IMR-90 (cell line): ENCODE data around the gene SNAP25. TPM values are rescaled to one million over a fixed set of nuclear protein-coding genes. Genes with fewer than 3 reads are reported as not detected.

Experiments
- ATAC-seq: fragments of 200-7000 bp; cut with Tn5 transposase; 2 replicates; pipeline ENCODE4 v1.9.1; 2020; ENCODE audit warnings: low read depth, mild to moderate bottlenecking, moderate library complexity
- BruUV-seq: library from RNA; stranded (reverse); fragments of 400-500 nt; replicated peaks from 2 replicates; lab custom pipeline; 2021; lab: Mats Ljungman, UMichigan
- CTCF ChIA-PET: fragments of 300-600 bp; formaldehyde crosslinking; extraction: SDS; loops from one replicate; lab custom pipeline; 2021; ENCODE audit warnings: antibody characterized with exemption; lab: Yijun Ruan, JAX
- POLR2A ChIA-PET: fragments of 300-600 bp; sonication (Branson Sonifier 250); formaldehyde crosslinking; loops from one replicate; lab custom pipeline; 2022; ENCODE audit warnings: antibody characterized with exemption; ENCODE audit not compliant: unreplicated experiment; lab: Charles Lee
- DNase-seq: peaks from one replicate; pipeline ENCODE4 v3.0.0; 2013
- H2AFZ ChIP-seq: replicated peaks from 2 replicates; pipeline ENCODE3; 2013; ENCODE audit warnings: low read length, mild to moderate bottlenecking; ENCODE audit not compliant: poor library complexity
- H2AK5ac ChIP-seq: 2 replicates; pipeline ENCODE4 v1.6.1; 2013; ENCODE audit warnings: low read depth, low read length, inconsistent platforms
- H2AK9ac ChIP-seq: replicated peaks from 2 replicates; pipeline ENCODE3; 2013; ENCODE audit warnings: mild to moderate bottlenecking, low read depth, low read length, moderate library complexity; ENCODE audit not compliant: poor library complexity
- H2BK120ac ChIP-seq: 2 replicates; pipeline ENCODE4 v1.6.1; 2013; ENCODE audit warnings: low read depth, low read length, inconsistent platforms
- H2BK15ac ChIP-seq: 3 replicates; pipeline ENCODE4 v1.6.1; 2013; ENCODE audit warnings: low read depth, low read length, inconsistent platforms
- H2BK20ac ChIP-seq: 2 replicates; pipeline ENCODE4 v1.6.1; 2013; ENCODE audit warnings: low read depth, mild to moderate bottlenecking, inconsistent platforms, low read length, moderate library complexity
- H2BK5ac ChIP-seq: 2 replicates; pipeline ENCODE4 v1.6.1; 2013; ENCODE audit warnings: mild to moderate bottlenecking, low read depth, low read length, inconsistent platforms; ENCODE audit not compliant: poor library complexity, severe bottlenecking
- H3K14ac ChIP-seq: replicated peaks from 2 replicates; pipeline ENCODE4 v1.6.1; 2013; ENCODE audit warnings: low read depth, low read length, inconsistent platforms
- H3K18ac ChIP-seq: 2 replicates; pipeline ENCODE4 v1.6.1; 2013; ENCODE audit warnings: low read depth, low read length, control low read depth
- H3K23ac ChIP-seq: 2 replicates; pipeline ENCODE4 v1.6.1; 2013; ENCODE audit warnings: low read depth, low read length, inconsistent platforms
- H3K27ac ChIP-seq: 2 replicates; pipeline ENCODE4 v1.5.1; 2013; ENCODE audit warnings: mild to moderate bottlenecking, control low read depth, low read length; ENCODE audit not compliant: insufficient read depth
- H3K27me3 ChIP-seq: 2 replicates; pipeline ENCODE4 v1.6.1; 2013; ENCODE audit warnings: low read length; ENCODE audit not compliant: control insufficient read depth, insufficient read depth
- H3K36me3 ChIP-seq: 2 replicates; pipeline ENCODE4 v1.6.1; 2013; ENCODE audit warnings: low read length, mixed read lengths; ENCODE audit not compliant: control insufficient read depth, insufficient read depth
- H3K4ac ChIP-seq: 2 replicates; pipeline ENCODE4 v1.6.1; 2013; ENCODE audit warnings: low read depth, low read length, inconsistent platforms
- H3K4me1 ChIP-seq: 2 replicates; pipeline ENCODE4 v1.6.1; 2013; ENCODE audit warnings: low read length, mixed read lengths; ENCODE audit not compliant: control insufficient read depth, insufficient read depth
- H3K4me2 ChIP-seq: 2 replicates; pipeline ENCODE4 v1.6.1; 2013; ENCODE audit warnings: low read depth, mild to moderate bottlenecking, control low read depth, low read length, moderate library complexity
- H3K4me3 ChIP-seq: 2 replicates; pipeline ENCODE4 v1.5.1; 2013; ENCODE audit warnings: low read depth, mild to moderate bottlenecking, control low read depth, low read length, moderate library complexity; ENCODE audit not compliant: insufficient read depth
- H3K56ac ChIP-seq: 2 replicates; pipeline ENCODE4 v1.6.1; 2013; ENCODE audit warnings: low read length, inconsistent platforms; ENCODE audit not compliant: insufficient read depth; ENCODE audit errors: extremely low read depth
- H3K79me1 ChIP-seq, 2 experiments: 2 replicates each; pipeline ENCODE4 v1.6.1; 2013; ENCODE audit warnings: low read length in 2 of 2, inconsistent platforms in 1 of 2, low read depth in 1 of 2
- H3K9ac ChIP-seq: 2 replicates; pipeline ENCODE4 v1.6.1; 2013; ENCODE audit warnings: low read depth, low read length, control low read depth
- H3K9me1 ChIP-seq: 2 replicates; pipeline ENCODE4 v1.6.1; 2013; ENCODE audit warnings: low read length, inconsistent platforms; ENCODE audit not compliant: insufficient read depth
- H3K9me3 ChIP-seq: 2 replicates; pipeline ENCODE4 v1.6.1; 2013; ENCODE audit warnings: low read length; ENCODE audit not compliant: control insufficient read depth, insufficient read depth
- H4K20me1 ChIP-seq: 2 replicates; pipeline ENCODE4 v1.6.1; 2013; ENCODE audit warnings: low read length, inconsistent platforms; ENCODE audit not compliant: insufficient read depth
- H4K5ac ChIP-seq: 2 replicates; pipeline ENCODE4 v1.6.1; 2013; ENCODE audit warnings: mild to moderate bottlenecking, low read depth, low read length, control low read depth
- H4K8ac ChIP-seq, 2 experiments: 2 replicates each; pipeline ENCODE4 v1.6.1; 2013; ENCODE audit warnings: low read depth in 2 of 2, low read length in 2 of 2, control low read depth in 1 of 2, inconsistent platforms in 1 of 2
- H4K91ac ChIP-seq: 2 replicates; pipeline ENCODE4 v1.6.1; 2013; ENCODE audit warnings: low read depth, low read length, inconsistent platforms; ENCODE audit not compliant: insufficient read depth
- BHLHE40 ChIP-seq: fragments of 150-350 bp; IDR thresholded peaks from 2 replicates; pipeline ENCODE4 v1.6.1; 2016; ENCODE audit warnings: mild to moderate bottlenecking, low read depth, low read length
- CEBPB ChIP-seq: IDR thresholded peaks from 2 replicates; pipeline ENCODE4 v1.6.1; 2012; ENCODE audit warnings: low read depth, low read length, improper control_type of control experiment
- CHD1 ChIP-seq: IDR thresholded peaks from 2 replicates; pipeline ENCODE4 v1.6.1; 2012; ENCODE audit warnings: low read depth, low read length, improper control_type of control experiment
- ELK1 ChIP-seq: fragments of 150-350 bp; IDR thresholded peaks from 2 replicates; pipeline ENCODE4 v1.6.1; 2016; ENCODE audit warnings: low read depth, mild to moderate bottlenecking, low read length, moderate library complexity, borderline replicate concordance
- FOS ChIP-seq: fragments of 150-350 bp; IDR thresholded peaks from 2 replicates; pipeline ENCODE4 v1.6.1; 2016; ENCODE audit warnings: low read depth, low read length
- MAZ ChIP-seq: IDR thresholded peaks from 2 replicates; pipeline ENCODE4 v1.6.1; 2012; ENCODE audit warnings: low read depth, mild to moderate bottlenecking, low read length, improper control_type of control experiment, moderate library complexity, borderline replicate concordance
- MXI1 ChIP-seq: IDR thresholded peaks from 2 replicates; pipeline ENCODE4 v1.6.1; 2012; ENCODE audit warnings: low read depth, mild to moderate bottlenecking, low read length, moderate library complexity, borderline replicate concordance
- RAD21 ChIP-seq: IDR thresholded peaks from 2 replicates; pipeline ENCODE4 v1.6.1; 2012; ENCODE audit warnings: low read length, improper control_type of control experiment
- RCOR1 ChIP-seq: IDR thresholded peaks from 2 replicates; pipeline ENCODE4 v1.6.1; 2012; ENCODE audit warnings: mild to moderate bottlenecking, low read length, improper control_type of control experiment; ENCODE audit not compliant: insufficient replicate concordance
- RFX5 ChIP-seq: IDR thresholded peaks from 2 replicates; pipeline ENCODE4 v1.8.0; 2012; ENCODE audit warnings: low read depth, mild to moderate bottlenecking, low read length, moderate library complexity
- SMC3 ChIP-seq: fragments of 150-350 bp; IDR thresholded peaks from 2 replicates; pipeline ENCODE4 v1.6.1; 2016; ENCODE audit warnings: low read depth, mild to moderate bottlenecking, antibody characterized with exemption, low read length, moderate library complexity
- USF2 ChIP-seq: fragments of 150-350 bp; IDR thresholded peaks from 2 replicates; pipeline ENCODE4 v1.6.1; 2017; ENCODE audit warnings: mild to moderate bottlenecking, antibody characterized with exemption, low read length, low read depth
- WGBS, 2 experiments: methylation state at CpG; one replicate each; pipeline versions ENCODE4 v1.1.5 to v1.1.7; 2013; ENCODE audit warnings: missing lambda C conversion rate in 2 of 2; ENCODE audit not compliant: insufficient read length in 1 of 2; ENCODE audit errors: extremely low coverage in 2 of 2; 5-methylcytosine and 5-hydroxymethylcytosine counted together
- dilution Hi-C: fragments of 300-500 bp; cut with HindIII; formaldehyde crosslinking; loops from one replicate; pipeline ENCODE4 v1.14.3; 2018; ENCODE audit warnings: low sequenced_read_pairs; ENCODE audit not compliant: unreplicated experiment
- in situ Hi-C: fragments of 300-500 bp; cut with MboI; formaldehyde crosslinking; loops from 3 replicates; pipeline ENCODE4 v1.14.3; 2019; ENCODE audit warnings: low sequenced_read_pairs, inconsistent platforms, mixed read lengths
- intact Hi-C: fragments of 100-400 bp; cut with micrococcal nuclease; formaldehyde crosslinking; loops from 2 replicates; pipeline ENCODE4 v1.10.0; 2022
- polyA plus RNA-seq, 3 experiments: library from polyadenylated mRNA; depleted of rRNA; stranded (reverse); fragments of >200 nt; gene quantifications; 2 replicates each; pipeline ENCODE4 v1.2.3, GENCODE V29; 2012; ENCODE audit warnings: low replicate concordance in 1 of 3
- total RNA-seq: library from RNA; depleted of rRNA; stranded (reverse); fragments of >200 nt; gene quantifications from 2 replicates; pipeline ENCODE4 v1.2.3, GENCODE V29; 2012

Gene SNAP25
- total and polyA plus RNA-seq, 2 of the 4 experiments (the other 2 are of a cell fraction), result 1.1 to 2.8 TPM

- no peak overlapping the region for H2BK20ac ChIP-seq
- no peak overlapping the region for H3K18ac ChIP-seq
- H4K20me1 ChIP-seq, result no peaks in the 10 kb centered on the region
- TF ChIP-seq SMC3 (no peak), RCOR1 (no peak), MXI1 (no peak), CEBPB (no peak), RAD21 (no peak), ELK1 (no peak), BHLHE40 (no peak), MAZ (no peak), FOS (no peak), RFX5 (no peak), CHD1 (no peak), USF2 (no peak)
- no peak overlapping the region for H2AK5ac ChIP-seq
- in situ Hi-C loops (no loop called here), dilution Hi-C loops (no loop called here), intact Hi-C loops (no loop called here)
- no peak overlapping the region for H2BK5ac ChIP-seq
- no peak overlapping the region for H4K8ac ChIP-seq
- H3K14ac ChIP-seq, result no peak overlapping the region
- no peak overlapping the region for H3K56ac ChIP-seq
- no CpG with 5 or more reads among the region's 2 CpGs for WGBS, 2 experiments
- no peak overlapping the region for H3K27ac ChIP-seq
- H3K9me3 ChIP-seq, result no peaks in the 10 kb centered on the region
- H3K4me2 ChIP-seq, result no peak overlapping the region
- H3K23ac ChIP-seq, result no peak overlapping the region
- ChIA-PET POLR2A (no interaction called here), CTCF (no interaction called here)
- no peak overlapping the region for H3K9ac ChIP-seq
- H3K79me1 ChIP-seq, result no peaks in the 10 kb centered on the region
- H4K5ac ChIP-seq, result no peak overlapping the region
- H3K27me3 ChIP-seq, result no peaks in the 10 kb centered on the region
- ATAC-seq (no peak), DNase-seq (no peak)
- peaks cover 3% of the 10 kb centered on the region; the same call in 1 of the 2 replicates for H3K36me3 ChIP-seq
- peaks cover 3% of the 10 kb centered on the region; the same call in 1 of the 2 replicates for H3K9me1 ChIP-seq
- no peak overlapping the region for H2BK120ac ChIP-seq
- H3K4ac ChIP-seq, result no peak overlapping the region
- H2AFZ ChIP-seq, result no peak overlapping the region
- peaks cover 9% of the 10 kb centered on the region for H3K4me1 ChIP-seq
- H4K91ac ChIP-seq, result no peak overlapping the region
- BruUV-seq, result no TSS peak
- no peak overlapping the region for H2AK9ac ChIP-seq
- no peak overlapping the region for H3K4me3 ChIP-seq
- H2BK15ac ChIP-seq, result no peak overlapping the region
Measured at GRCh38 chr20:10261702-10262101, 43.1 kb downstream of the SNAP25 start.
